ENCODE data around the gene RUNDC3A.

DNA sequence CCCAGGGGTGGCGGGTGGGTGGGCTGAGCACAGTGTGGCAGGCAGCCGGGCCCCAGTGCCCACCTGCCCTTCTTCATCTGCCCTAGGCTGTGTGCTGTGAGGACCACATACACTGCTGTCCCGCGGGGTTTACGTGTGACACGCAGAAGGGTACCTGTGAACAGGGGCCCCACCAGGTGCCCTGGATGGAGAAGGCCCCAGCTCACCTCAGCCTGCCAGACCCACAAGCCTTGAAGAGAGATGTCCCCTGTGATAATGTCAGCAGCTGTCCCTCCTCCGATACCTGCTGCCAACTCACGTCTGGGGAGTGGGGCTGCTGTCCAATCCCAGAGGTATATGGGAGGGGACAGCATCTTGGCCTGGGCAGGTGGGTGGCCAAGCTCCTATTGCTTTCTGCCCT, 43.1 kb downstream of the RUNDC3A start:
- TF ChIP-seq, protein P1, sequence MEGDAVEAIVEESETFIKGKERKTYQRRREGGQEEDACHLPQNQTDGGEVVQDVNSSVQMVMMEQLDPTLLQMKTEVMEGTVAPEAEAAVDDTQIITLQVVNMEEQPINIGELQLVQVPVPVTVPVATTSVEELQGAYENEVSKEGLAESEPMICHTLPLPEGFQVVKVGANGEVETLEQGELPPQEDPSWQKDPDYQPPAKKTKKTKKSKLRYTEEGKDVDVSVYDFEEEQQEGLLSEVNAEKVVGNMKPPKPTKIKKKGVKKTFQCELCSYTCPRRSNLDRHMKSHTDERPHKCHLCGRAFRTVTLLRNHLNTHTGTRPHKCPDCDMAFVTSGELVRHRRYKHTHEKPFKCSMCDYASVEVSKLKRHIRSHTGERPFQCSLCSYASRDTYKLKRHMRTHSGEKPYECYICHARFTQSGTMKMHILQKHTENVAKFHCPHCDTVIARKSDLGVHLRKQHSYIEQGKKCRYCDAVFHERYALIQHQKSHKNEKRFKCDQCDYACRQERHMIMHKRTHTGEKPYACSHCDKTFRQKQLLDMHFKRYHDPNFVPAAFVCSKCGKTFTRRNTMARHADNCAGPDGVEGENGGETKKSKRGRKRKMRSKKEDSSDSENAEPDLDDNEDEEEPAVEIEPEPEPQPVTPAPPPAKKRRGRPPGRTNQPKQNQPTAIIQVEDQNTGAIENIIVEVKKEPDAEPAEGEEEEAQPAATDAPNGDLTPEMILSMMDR (IDR thresholded peaks at IDR 0.05; ENCODE audit: control extremely low read depth in 1 of 3, insufficient read depth in 1 of 3, low read depth in 1 of 3, low read length in 3 of 3): no peak
- no peak for TF ChIP-seq EP300 (IDR thresholded peaks at IDR 0.05; ENCODE audit: borderline replicate concordance in 1 of 2, low read depth in 2 of 2, low read length in 2 of 2)
- TF ChIP-seq ATF3 (IDR thresholded peaks at IDR 0.05; ENCODE audit: insufficient read depth, low read depth, low read length): no peak
- TF ChIP-seq POLR2AphosphoS5 (IDR thresholded peaks at IDR 0.05; ENCODE audit: low read depth, low read length): no peak
- TF ChIP-seq SIN3A (conservative IDR thresholded peaks at IDR 0.05 in 1 of 2, IDR thresholded peaks at IDR 0.05 in 1 of 2; ENCODE audit: low read depth in 1 of 2, low read length in 2 of 2): no peak
- TF ChIP-seq EZH2 (IDR thresholded peaks at IDR 0.05; ENCODE audit: low read depth, low read length, severe bottlenecking): no peak
- TF ChIP-seq CEBPB (IDR thresholded peaks at IDR 0.05; ENCODE audit: low read depth, low read length): no peak
- no peak for TF ChIP-seq MAFK (IDR thresholded peaks at IDR 0.05; ENCODE audit: low read depth, low read length)
- TF ChIP-seq JUN (IDR thresholded peaks at IDR 0.05; ENCODE audit: low read depth, low read length): no peak
- no peak for TF ChIP-seq ZNF274 (IDR thresholded peaks at IDR 0.05; ENCODE audit: borderline replicate concordance, extremely low read depth, low read length)
- no peak for TF ChIP-seq GTF2F1 (IDR thresholded peaks at IDR 0.05; ENCODE audit: borderline replicate concordance, low read depth, low read length)
